ENCODE measurements around the gene GRID2IP. TPM values are rescaled to one million over a fixed set of nuclear protein-coding genes. Genes with fewer than 3 reads are reported as not detected.

The GRID2IP gene
- total RNA-seq, 1 experiment from 2014 or later = 1.4 TPM

DNA sequence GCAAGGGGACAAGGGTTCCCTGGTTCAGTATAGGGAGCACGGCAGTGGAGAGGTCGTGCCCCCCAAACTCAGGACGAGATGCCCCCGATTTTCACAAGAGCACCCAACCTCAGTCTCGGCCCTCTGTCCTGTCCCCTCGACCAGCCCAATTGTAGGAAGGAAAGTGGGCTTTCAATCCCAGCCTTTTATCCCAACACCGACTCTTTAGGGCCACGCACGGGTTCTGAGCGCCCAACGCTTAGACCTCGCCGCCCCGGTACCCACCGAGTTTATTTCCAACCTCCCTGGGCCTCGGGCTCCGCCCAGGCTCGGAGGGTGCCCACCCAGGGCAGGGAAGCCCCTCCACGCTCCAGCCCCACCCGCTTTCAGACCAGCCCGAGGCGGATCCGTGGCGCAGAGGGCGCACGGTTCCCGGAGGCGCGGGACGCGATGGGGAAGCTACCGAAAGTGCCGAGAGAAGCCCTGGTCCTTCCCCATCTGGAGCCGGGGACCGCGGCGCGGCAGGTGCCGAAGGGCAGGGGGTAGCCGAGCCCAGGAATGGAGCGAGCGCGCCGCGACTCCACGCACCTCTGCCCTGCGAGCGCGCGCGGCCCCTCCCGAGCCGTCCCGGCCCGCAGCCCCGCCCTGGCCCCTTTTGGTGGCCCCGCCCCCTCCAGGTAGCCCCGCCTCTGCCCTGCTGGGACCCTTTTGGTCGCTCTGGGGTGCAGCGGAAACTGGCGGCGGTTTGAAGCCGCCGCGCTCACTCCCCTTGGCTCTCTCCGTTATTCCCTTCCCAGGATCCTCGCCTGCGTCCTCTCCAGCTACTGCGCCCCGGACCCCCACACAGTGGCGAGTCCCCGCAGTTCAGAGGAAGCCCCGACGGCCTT, 20.4 kb downstream of the GRID2IP start:
- Mint-ChIP-seq H3K36me3 (ENCODE audit: insufficient read depth, unreplicated experiment) (peaks cover 13% of the 10 kb centered on the region), H3K4me3 (ENCODE audit: low read depth, unreplicated experiment) (peak overlapping the region; percentile 43), H3K27ac (ENCODE audit: unreplicated experiment) (no peak overlapping the region), H3K27me3 (ENCODE audit: unreplicated experiment) (peaks cover 100% of the 10 kb centered on the region), H3K9me3 (ENCODE audit: low read depth, unreplicated experiment) (no peaks in the 10 kb centered on the region), H3K4me1 (ENCODE audit: low read depth, unreplicated experiment) (peaks cover 8% of the 10 kb centered on the region)
- no TSS peak for BruUV-seq (replicated peaks)
- CTCF ChIA-PET = interaction anchor here (1.4 kb wide), 1 partner anchor 18 kb away, joined by 3 read pairs; no protein-coding TSS in a partner anchor
- intact Hi-C loops (cut with micrococcal nuclease; ENCODE audit: unreplicated experiment) = no loop called here
- no peak for DNase-seq
- TF ChIP-seq, protein P1, sequence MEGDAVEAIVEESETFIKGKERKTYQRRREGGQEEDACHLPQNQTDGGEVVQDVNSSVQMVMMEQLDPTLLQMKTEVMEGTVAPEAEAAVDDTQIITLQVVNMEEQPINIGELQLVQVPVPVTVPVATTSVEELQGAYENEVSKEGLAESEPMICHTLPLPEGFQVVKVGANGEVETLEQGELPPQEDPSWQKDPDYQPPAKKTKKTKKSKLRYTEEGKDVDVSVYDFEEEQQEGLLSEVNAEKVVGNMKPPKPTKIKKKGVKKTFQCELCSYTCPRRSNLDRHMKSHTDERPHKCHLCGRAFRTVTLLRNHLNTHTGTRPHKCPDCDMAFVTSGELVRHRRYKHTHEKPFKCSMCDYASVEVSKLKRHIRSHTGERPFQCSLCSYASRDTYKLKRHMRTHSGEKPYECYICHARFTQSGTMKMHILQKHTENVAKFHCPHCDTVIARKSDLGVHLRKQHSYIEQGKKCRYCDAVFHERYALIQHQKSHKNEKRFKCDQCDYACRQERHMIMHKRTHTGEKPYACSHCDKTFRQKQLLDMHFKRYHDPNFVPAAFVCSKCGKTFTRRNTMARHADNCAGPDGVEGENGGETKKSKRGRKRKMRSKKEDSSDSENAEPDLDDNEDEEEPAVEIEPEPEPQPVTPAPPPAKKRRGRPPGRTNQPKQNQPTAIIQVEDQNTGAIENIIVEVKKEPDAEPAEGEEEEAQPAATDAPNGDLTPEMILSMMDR (IDR thresholded peaks at IDR 0.05; ENCODE audit: unreplicated experiment) = no peak

DNA sequence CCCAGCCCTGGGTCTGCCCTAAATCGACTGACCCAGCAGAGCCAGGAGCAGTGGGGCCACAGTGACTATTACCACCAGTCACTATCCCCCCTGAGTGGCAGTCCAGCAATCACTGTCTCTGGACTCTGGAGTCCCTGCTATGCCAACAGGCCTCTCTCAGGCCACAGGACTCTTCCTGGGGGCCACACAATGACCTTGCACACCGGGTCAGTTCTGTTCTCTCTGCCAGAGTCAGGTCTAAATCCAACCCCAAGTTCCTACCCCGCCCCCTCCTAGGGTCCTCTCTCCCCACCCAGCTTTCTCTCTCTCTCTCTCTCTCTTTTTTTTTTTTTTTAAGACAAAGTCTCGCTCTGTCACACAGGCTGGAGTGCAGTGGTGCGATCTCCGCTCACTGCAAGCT, 21.6 kb downstream of the GRID2IP start:
- Mint-ChIP-seq H3K27me3 (ENCODE audit: unreplicated experiment) (peaks cover 96% of the 10 kb centered on the region), H3K4me3 (ENCODE audit: low read depth, unreplicated experiment) (no peak overlapping the region), H3K4me1 (ENCODE audit: low read depth, unreplicated experiment) (peaks cover 8% of the 10 kb centered on the region), H3K36me3 (ENCODE audit: insufficient read depth, unreplicated experiment) (peaks cover 13% of the 10 kb centered on the region), H3K27ac (ENCODE audit: unreplicated experiment) (no peak overlapping the region), H3K9me3 (ENCODE audit: low read depth, unreplicated experiment) (no peaks in the 10 kb centered on the region)
- CTCF ChIA-PET = interaction anchor here (0.7 kb wide), 1 partner anchor 289 kb away, joined by 4 read pairs; no protein-coding TSS in a partner anchor
- intact Hi-C loops (cut with micrococcal nuclease; ENCODE audit: unreplicated experiment) = no loop called here
- DNase-seq = no peak
- TF ChIP-seq, protein P1 (IDR thresholded peaks at IDR 0.05; ENCODE audit: unreplicated experiment) = no peak
- no TSS peak for BruUV-seq (replicated peaks)

DNA sequence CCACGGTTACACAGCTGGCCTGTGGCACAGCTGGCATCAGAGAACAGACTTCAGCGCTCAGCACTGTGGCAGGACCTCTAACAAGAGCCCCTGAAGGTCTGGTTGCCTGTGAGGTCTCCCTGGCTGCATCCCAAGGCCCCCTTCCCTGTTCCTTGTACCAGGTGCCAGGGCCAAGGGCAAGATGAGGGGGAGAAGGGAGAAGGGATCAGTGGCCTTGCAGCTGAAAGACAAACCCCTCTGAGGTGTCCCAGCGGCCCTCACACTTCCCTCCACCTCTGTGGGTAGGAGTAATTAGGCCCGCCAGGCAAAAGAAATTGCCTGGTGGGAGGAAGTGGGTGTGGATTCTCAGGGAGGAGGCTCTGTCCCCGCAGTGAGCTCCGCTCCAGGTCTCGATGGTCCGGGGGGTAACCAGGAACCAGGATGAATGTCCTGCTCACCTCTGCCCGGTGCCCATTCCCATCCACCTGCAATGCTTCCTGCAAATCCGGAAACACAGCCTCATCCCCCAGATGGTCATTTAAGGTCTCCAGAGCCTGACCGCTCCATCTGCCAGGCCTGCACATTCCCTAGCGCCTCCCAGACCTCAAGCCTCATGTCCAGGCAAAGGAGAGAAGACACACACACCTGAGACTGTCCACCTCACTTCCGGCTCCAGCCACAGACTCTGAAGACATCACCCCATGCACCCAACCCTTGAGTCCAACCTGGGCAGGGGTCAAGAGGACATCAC, 22.7 kb downstream of the GRID2IP start:
- Mint-ChIP-seq H3K27me3 (ENCODE audit: unreplicated experiment) (peaks cover 96% of the 10 kb centered on the region), H3K9me3 (ENCODE audit: low read depth, unreplicated experiment) (no peaks in the 10 kb centered on the region), H3K4me1 (ENCODE audit: low read depth, unreplicated experiment) (peaks cover 8% of the 10 kb centered on the region), H3K4me3 (ENCODE audit: low read depth, unreplicated experiment) (no peak overlapping the region), H3K36me3 (ENCODE audit: insufficient read depth, unreplicated experiment) (peaks cover 13% of the 10 kb centered on the region), H3K27ac (ENCODE audit: unreplicated experiment) (no peak overlapping the region)
- no peak for DNase-seq
- CTCF ChIA-PET = no interaction called here
- intact Hi-C loops (cut with micrococcal nuclease; ENCODE audit: unreplicated experiment) = no loop called here
- BruUV-seq (replicated peaks) = no TSS peak
- TF ChIP-seq, protein P1 (IDR thresholded peaks at IDR 0.05; ENCODE audit: unreplicated experiment) = no peak

DNA sequence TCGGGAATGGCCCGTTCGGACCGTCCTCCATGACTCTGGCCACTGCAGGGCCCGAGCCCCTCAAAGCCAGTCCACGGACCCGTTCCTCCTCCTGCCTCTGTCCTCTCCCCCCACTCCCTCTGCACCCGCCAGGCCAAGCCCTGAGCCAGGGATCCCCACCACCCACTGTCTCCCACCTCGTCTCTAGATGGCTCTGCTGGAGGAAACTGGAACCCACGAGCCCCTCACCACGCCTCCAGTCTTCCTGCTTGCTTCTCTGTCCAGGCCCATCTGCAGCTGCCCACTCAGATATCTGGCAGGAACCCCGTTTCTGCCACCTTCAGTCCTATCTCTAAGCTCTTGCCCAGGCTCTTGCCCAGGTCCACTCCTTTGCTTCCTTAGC, 24.3 kb downstream of the GRID2IP start:
- intact Hi-C loops (cut with micrococcal nuclease; ENCODE audit: unreplicated experiment) = no loop called here
- CTCF ChIA-PET = no interaction called here
- H3K27me3 Mint-ChIP-seq (ENCODE audit: unreplicated experiment) = peaks cover 96% of the 10 kb centered on the region
- no peak for DNase-seq
- peaks cover 8% of the 10 kb centered on the region for H3K4me1 Mint-ChIP-seq (ENCODE audit: low read depth, unreplicated experiment)
- no TSS peak for BruUV-seq (replicated peaks)
- TF ChIP-seq, protein P1 (IDR thresholded peaks at IDR 0.05; ENCODE audit: unreplicated experiment) = no peak
- H3K36me3 Mint-ChIP-seq (ENCODE audit: insufficient read depth, unreplicated experiment) = peaks cover 13% of the 10 kb centered on the region
- H3K27ac Mint-ChIP-seq (ENCODE audit: unreplicated experiment) = no peak overlapping the region
- no peaks in the 10 kb centered on the region for H3K9me3 Mint-ChIP-seq (ENCODE audit: low read depth, unreplicated experiment)
- peak overlapping the region; percentile 50 for H3K4me3 Mint-ChIP-seq (ENCODE audit: low read depth, unreplicated experiment)
